Neural crest cell (in vitro differentiated cells): ENCODE data around the gene TMEM37. TPM values are rescaled to one million over a fixed set of nuclear protein-coding genes. Genes with fewer than 3 reads are reported as not detected.

Source experiments
- DNase-seq: peaks from one replicate; pipeline ENCODE4 v3.0.0; 2021; ENCODE audit warnings: low read depth, mixed read lengths, low spot score
- H3K27ac Mint-ChIP-seq: one replicate; pipeline ENCODE4 v1.8.0; 2021; ENCODE audit warnings: mild to moderate bottlenecking, mixed read lengths; ENCODE audit not compliant: unreplicated experiment
- H3K27me3 Mint-ChIP-seq: 2 replicates; pipeline ENCODE4 v1.8.0; 2021; ENCODE audit warnings: low read depth, mild to moderate bottlenecking, mixed read lengths
- H3K36me3 Mint-ChIP-seq: 2 replicates; pipeline ENCODE4 v1.8.0; 2021; ENCODE audit warnings: low read depth, mild to moderate bottlenecking, mixed read lengths
- H3K4me1 Mint-ChIP-seq: 2 replicates; pipeline ENCODE4 v1.8.0; 2021; ENCODE audit warnings: mixed read lengths
- H3K4me3 Mint-ChIP-seq: one replicate; pipeline ENCODE4 v1.8.0; 2021; ENCODE audit warnings: mild to moderate bottlenecking, mixed read lengths
- H3K9me3 Mint-ChIP-seq: 2 replicates; pipeline ENCODE4 v1.8.0; 2021; ENCODE audit warnings: mixed read lengths
- CTCF ChIP-seq: fragments of 200-600 bp; sonication (generic); conservative IDR thresholded peaks from 2 replicates; pipeline ENCODE4 v1.5.0; 2021; ENCODE audit warnings: antibody characterized with exemption, mild to moderate bottlenecking
- total RNA-seq: library from RNA; stranded (reverse); gene quantifications from 2 replicates; pipeline ENCODE4 v1.2.1, GENCODE V29; 2021

Gene TMEM37
- total RNA-seq, 1 donor from 2014 or later = 5.3 TPM

- Mint-ChIP-seq H3K27me3 (peaks cover 3% of the 10 kb centered on the region), H3K27ac (no peak overlapping the region), H3K4me3 (no peak overlapping the region), H3K9me3 (no peaks in the 10 kb centered on the region), H3K4me1 (no peaks in the 10 kb centered on the region), H3K36me3 (no peaks in the 10 kb centered on the region)
- no peak for TF ChIP-seq CTCF
- DNase-seq = no peak
Measured at GRCh38 chr2:119487434-119488244, 56.0 kb downstream of the TMEM37 start.

Other genes with a start within 250 kb of the TMEM37 start
- 0.73 and 0.77 TPM in 2 replicates for gene STEAP3, start 208.0 kb upstream of the TMEM37 start, total RNA-seq
- 10.6 and 11.6 TPM in 2 replicates for gene C2orf76, start 65.0 kb upstream of the TMEM37 start, total RNA-seq
- gene DBI, start 64.9 kb upstream of the TMEM37 start, total RNA-seq = 222 and 236 TPM in 2 replicates
- not detected in 2 replicates for gene SCTR, start 92.6 kb downstream of the TMEM37 start, total RNA-seq
- gene CFAP221, start 112.6 kb downstream of the TMEM37 start, total RNA-seq = 2.0 and 3.0 TPM in 2 replicates
- 27.7 and 30.9 TPM in 2 replicates for gene TMEM177, start 247.3 kb downstream of the TMEM37 start, total RNA-seq